ENCODE data around the gene TP73.

DNA sequence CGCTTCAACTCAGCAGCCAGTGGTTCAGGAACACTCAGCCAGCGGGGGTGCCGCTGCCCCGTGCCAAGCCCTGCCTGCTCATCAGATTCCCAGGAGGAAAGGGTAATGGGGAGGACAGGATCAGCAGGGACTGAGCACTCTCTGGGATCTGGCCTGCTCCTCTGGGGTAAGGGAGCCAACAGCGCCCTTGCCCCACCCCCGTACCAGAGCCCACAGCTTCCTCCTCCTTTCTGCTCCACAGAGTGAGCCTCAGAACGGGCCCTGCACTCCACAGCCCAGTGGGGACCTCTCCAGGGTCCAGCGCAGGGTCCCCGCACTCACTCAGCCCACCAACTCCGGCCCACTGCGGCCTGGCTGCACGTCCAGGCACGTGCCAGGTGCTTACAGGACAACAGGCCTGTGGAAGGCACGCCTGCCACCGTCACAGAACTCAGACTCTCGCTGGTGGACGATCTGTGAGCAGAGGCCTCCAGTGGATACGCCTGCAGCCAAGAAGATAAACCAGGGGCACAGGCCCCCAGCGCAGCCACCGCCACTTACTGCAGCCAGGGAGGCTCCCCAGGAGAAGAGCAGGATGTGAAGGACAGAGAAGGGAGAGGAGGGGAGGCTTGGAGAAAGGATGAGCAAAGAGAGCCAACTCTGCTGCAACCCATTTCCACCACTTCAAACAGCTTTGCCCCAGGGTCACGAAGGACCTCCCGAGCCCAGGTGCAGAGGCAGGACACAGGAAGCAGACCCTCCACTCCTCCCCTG is 43.1 kb upstream of the TP73 start:
- TF ChIP-seq CTCF (IDR thresholded peaks at IDR 0.05; ENCODE audit: low read depth, low read length), result no peak
- no peak for TF ChIP-seq EZH2phosphoT487 (IDR thresholded peaks at IDR 0.05; ENCODE audit: low read depth)
